Retina (tissue), 1 donor: ENCODE results near the gene PGLYRP4.

Experiments
- DNase-seq: peaks from one replicate; pipeline ENCODE4 v3.0.0-alpha.2; 2016

Gene PGLYRP4

GRCh38 chr1:153348511-153349362, at the start of gene PGLYRP4:
TSS of gene PGLYRP4 (minus strand) at chr1:153348841. CDS start at chr1:153347932, 909 bp downstream.
- no peak for DNase-seq

- no peak for DNase-seq
Measured at GRCh38 chr1:153397924-153398651, 49.4 kb upstream of the PGLYRP4 start.

GRCh38 chr1:153397051-153397923, 48.6 kb upstream of the PGLYRP4 start:
- no peak for DNase-seq

GRCh38 chr1:153396461-153396860, 47.8 kb upstream of the PGLYRP4 start:
- DNase-seq, result no peak

GRCh38 chr1:153395776-153396175, 47.1 kb upstream of the PGLYRP4 start:
- DNase-seq, result no peak

- no peak for DNase-seq
Measured at GRCh38 chr1:153395136-153395685, 46.6 kb upstream of the PGLYRP4 start.

- DNase-seq, result no peak
Measured at GRCh38 chr1:153394391-153394790, 45.8 kb upstream of the PGLYRP4 start.

GRCh38 chr1:153393926-153394325, 45.3 kb upstream of the PGLYRP4 start:
- no peak for DNase-seq

- no peak for DNase-seq
Measured at GRCh38 chr1:153392822-153393221, 44.2 kb upstream of the PGLYRP4 start.

- no peak for DNase-seq
Measured at GRCh38 chr1:153392258-153392657, 43.6 kb upstream of the PGLYRP4 start.

- no peak for DNase-seq
Measured at GRCh38 chr1:153390938-153391710, 42.5 kb upstream of the PGLYRP4 start, which contains the start of gene S100A8. TSS of gene S100A8 (minus strand) at chr1:153391073. CDS start at chr1:153390535, 538 bp downstream.

- DNase-seq, result no peak
Measured at GRCh38 chr1:153389973-153390879, 41.6 kb upstream of the PGLYRP4 start.

GRCh38 chr1:153389401-153389800, 40.8 kb upstream of the PGLYRP4 start:
- DNase-seq, result no peak

GRCh38 chr1:153387785-153388184, 39.1 kb upstream of the PGLYRP4 start:
- DNase-seq, result no peak

- DNase-seq, result no peak
Measured at GRCh38 chr1:153387001-153387400, 38.4 kb upstream of the PGLYRP4 start.

GRCh38 chr1:153386500-153386901, 37.9 kb upstream of the PGLYRP4 start:
- no peak for DNase-seq

GRCh38 chr1:153384958-153385580, 36.4 kb upstream of the PGLYRP4 start:
- DNase-seq, result no peak

GRCh38 chr1:153380711-153381110, 32.1 kb upstream of the PGLYRP4 start:
- no peak for DNase-seq

- DNase-seq, result no peak
Measured at GRCh38 chr1:153379591-153379990, 30.9 kb upstream of the PGLYRP4 start.

GRCh38 chr1:153375511-153375910, 26.9 kb upstream of the PGLYRP4 start, which contains the start of gene S100A12:
TSS of gene S100A12 (minus strand) at chr1:153375621. CDS start at chr1:153374592, 1,029 bp downstream.
- no peak for DNase-seq
